ENCODE data around the gene RRM2.

- TF ChIP-seq EP300 (IDR thresholded peaks at IDR 0.05) (no peak), POLR2A (IDR thresholded peaks at IDR 0.05) (no peak), POLR2AphosphoS5 (IDR thresholded peaks at IDR 0.05) (no peak)
Measured at GRCh38 chr2:10096641-10097040, 25.9 kb upstream of the RRM2 start.

Data from gastroesophageal sphincter (tissue), 2 donors.